Heart left ventricle (tissue), 13 donors: ENCODE data around the gene CENATAC.
"Not testable (repeated sequence)": the region's sequence is repeated elsewhere in the genome, so short reads cannot be mapped to it uniquely, and the experiment has no call there.

Experiments used
- CTCF ChIP-seq, 12 donors: fragments of 200-600 bp; sonication (generic) in 4 of 12; IDR thresholded peaks; one replicate each; pipeline versions ENCODE4 v1.5.0 to v1.8.0; 2018 to 2022; ENCODE audit warnings: antibody characterized with exemption in 12 of 12, mild to moderate bottlenecking in 5 of 12
- POLR2A ChIP-seq, 2 donors: fragments of 450-650 bp; IDR thresholded peaks; one replicate each; pipeline ENCODE4 v1.6.1; 2017; ENCODE audit warnings: antibody characterized with exemption in 2 of 2, mild to moderate bottlenecking in 2 of 2, moderate library complexity in 2 of 2
- donor health status: ischemic (EF 13 %, LVEDD 7.1; RV severe dilation, severe dysfunction).
- donor health status: DM: no; HTN: yes; CAD: no.
- donor health status: DM: no; HTN: no; CAD: no.
- donor health status: ischemic (EF 25% LVEDD 6.9; RV normal size, moderate dysfunction).
- donor health status: ischemic (EF 25% LVEDD 5.7; RV mildly dilated, moderate dysfunction).
- donor health status: ischemic (EF 35%, LVEDD 5.7; RV mildly dilated, moderate dysfunction).
- donor health status: nonischemic (EF 11% LVEDD 7.7; RV severe dilation, severe dysfunction).
- donor health status: DM: yes; HTN: yes; CAD: no.
- donor health status: PGD.
- donor health status: ischemic (EF 29% LVEDD 5.4; RV normal size, mild dysfunction).
- donor health status: nonischemic (EF 23%, LVEDD 6.1; RV moderate dilation, normal function).

- not testable (repeated sequence) for TF ChIP-seq CTCF, POLR2A (IDR thresholded peaks at IDR 0.05)
Observed at GRCh38 chr11:118991486-118992038, 6.4 kb upstream of the CENATAC start.
